Brain pericyte (primary cell): ENCODE measurements around the gene TRPM2.

Experiments
- DNase-seq: peaks from one replicate; pipeline ENCODE4 v3.0.0-alpha.2; 2012; ENCODE audit warnings: low read depth, low spot score

TRPM2 gene

DNA sequence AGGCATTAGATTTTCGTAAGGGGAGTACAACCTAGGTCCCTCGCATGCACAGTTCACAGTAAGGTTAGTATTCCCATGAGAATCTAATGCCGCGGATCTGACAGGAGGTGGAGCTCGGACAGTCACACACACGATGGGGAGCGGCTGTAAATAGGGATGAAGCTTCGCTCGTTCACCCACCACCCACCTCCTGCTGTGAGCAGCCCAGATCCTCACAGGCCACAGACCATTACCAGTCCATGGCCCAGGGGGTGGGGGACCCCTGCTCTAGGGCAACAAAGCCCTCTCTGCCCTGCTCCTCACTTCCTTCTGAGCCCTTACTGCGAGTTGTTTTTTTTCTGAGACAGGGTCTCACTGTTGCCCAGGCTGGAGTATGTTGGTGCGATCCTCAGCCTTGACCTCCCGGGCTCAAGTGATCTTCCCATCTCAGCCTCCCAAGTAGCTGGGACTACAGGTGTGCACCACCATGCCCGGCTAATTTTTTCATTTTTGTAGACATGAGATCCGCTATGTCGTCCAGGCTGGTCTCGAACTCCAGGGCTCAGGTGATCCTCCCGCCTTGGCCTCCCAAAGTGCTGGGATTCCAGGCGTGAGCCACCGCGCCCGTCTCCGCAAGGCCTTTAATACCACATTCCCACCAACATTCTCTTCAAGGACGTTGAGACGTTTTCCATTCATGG lies 21.3 kb downstream of the TRPM2 start:
- no peak for DNase-seq

DNA sequence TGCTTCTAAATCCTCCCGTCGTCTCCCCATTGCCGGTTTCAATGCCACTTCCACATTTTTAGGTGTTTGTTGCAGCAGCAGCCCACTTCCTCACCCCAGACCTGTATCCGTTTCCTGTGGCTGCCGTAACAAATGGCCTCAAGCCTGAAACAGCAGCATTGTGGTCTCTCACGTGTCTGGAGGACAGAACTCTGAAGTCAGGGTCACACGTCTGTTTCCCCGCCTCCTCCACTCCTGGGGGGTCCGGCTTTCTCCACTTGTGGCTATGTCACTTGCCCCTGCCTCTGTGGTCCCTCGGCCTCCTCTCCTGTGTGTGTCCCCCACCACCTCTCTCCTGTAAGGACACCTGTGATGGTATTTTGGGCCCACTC lies 21.8 kb downstream of the TRPM2 start:
- DNase-seq = no peak

DNA sequence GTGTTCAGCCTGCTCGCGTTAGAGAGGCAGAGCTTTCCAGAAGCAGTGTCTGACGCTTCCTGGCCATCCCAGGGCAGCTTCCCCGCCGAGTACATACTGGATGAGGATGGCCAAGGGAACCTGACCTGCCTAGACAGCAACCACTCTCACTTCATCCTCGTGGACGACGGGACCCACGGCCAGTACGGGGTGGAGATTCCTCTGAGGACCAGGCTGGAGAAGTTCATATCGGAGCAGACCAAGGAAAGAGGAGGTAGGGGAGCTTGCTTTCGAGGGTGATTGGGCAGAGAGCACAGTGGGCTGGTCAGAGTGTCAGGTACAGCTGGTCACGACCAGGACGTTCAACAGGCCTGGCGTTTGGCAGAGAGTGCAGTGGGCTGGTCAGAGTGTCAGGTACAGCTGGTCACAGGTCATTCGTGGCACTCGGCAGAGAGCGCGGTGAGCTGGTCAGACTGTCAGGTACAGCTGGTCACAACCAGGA lies 22.4 kb downstream of the TRPM2 start:
- DNase-seq = no peak

DNA sequence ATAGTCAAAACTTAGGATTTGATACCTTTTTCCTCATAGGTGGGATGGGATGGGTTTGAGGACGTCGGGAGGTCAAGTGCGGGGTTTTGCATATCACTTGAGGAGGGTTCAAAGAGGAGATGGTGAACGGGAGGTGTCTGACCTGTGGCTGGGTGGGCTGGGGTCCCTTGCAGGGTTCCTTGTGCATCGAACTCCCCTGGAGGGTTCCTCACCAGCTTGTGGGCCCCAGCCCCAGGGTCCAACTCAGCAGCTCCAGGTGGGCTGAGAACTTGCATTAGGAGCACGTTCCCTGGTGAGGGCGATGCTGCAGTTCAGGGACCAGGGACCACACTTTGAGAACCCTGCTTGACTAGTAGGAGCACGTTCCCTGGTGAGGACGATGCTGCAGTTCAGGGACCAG lies 23.2 kb downstream of the TRPM2 start:
- no peak for DNase-seq

DNA sequence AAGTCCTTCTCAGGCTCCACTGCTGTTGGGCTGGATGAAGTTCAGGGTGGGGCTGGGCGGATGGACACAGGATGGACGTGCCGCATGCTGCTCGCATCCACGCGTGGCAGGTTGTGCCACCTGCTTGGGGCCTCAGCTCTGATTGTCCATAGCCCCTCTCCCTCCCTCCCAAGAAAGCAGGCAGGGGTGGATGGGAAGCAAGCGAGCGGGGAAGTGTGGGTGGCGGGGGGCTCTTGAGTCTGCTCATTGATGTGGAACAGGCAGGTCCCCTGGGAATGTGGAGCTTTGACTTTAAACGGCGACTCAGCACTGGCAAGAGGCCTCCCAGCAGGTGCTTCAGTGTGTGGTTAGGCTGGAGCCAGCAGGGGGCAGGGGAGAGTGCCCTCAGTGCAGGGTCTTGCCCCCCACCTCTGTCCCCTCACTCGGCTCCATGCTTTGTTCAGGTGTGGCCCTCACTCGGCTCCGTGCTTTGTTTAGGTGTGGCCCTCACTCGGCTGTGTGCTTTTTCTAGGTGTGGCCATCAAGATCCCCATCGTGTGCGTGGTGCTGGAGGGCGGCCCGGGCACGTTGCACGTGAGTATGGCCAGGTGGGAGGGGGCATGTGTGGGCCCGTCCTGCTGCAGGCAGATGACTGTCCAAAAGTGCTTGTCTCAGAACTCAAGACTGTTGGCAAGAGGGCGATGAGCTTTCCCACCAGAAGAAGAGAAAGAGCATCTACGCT lies 23.9 kb downstream of the TRPM2 start:
- DNase-seq = no peak

DNA sequence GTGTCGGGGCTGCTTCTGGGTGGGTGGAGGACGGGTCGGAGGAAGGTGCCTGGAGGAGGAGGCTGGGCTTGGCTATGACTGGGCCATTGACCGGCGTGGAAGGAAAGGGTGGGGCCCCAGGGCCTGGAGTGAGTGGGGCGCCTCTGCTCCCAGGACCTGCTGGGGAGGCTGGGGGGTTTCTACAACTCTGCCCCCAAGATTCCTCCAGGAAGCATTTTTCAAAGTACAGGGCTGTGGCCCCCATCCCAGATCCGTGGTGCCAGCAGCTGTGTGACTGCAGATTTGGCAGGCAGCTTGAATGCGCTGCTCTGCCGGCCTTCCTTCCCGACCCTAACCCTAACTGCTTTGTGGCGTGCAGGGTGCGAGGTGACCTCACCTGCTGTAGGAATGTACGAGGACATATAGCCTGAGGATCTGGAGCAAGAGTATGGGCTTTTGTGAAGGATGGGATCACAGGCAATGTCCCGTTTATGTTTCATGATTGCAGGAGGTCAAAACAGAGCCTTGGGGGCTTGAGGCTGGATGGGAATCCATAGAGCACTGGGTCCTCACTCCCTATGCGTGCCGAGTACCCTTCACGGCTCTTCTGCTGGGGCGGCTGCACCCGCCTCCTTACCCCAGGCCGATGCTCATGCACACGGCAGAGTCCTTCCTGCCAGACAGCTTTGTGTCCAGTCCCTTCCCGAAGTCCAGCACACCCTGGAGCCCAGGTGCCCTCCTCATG lies 24.7 kb downstream of the TRPM2 start:
- no peak for DNase-seq

DNA sequence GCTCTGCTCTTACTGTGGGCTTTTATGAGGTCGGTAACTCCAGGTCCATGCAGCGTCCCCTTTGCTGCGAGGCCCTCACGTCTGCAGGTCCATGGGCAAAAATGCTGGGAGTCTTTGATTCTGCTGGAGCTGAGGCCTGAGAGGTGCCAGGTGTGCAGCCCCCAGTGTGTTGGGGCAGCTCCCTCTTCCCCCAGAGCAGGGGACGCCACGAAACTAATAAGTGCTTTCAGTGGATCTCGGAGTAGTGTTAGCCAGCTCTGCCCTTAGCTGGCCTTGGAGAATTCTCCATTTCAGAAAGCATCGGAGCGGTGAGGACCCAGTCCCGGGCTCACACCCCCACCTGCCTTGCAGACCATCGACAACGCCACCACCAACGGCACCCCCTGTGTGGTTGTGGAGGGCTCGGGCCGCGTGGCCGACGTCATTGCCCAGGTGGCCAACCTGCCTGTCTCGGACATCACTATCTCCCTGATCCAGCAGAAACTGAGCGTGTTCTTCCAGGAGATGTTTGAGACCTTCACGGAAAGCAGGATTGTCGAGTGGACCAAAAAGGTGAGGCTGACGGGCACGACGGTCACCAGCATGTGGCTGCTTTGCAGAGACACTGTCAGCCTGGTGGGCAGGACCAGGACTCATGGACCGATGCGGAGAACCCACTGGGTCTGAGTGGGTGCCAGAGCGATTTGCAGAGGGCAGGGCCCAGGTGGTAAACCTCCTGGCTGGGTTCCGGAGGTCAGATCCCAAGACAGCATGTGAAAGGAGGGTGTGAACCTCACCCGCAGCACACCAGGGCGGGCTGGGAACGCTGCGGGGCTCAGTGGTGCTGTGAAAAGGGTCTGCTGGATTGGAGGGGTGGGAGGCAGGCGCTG lies 25.5 kb downstream of the TRPM2 start:
- no peak for DNase-seq

DNA sequence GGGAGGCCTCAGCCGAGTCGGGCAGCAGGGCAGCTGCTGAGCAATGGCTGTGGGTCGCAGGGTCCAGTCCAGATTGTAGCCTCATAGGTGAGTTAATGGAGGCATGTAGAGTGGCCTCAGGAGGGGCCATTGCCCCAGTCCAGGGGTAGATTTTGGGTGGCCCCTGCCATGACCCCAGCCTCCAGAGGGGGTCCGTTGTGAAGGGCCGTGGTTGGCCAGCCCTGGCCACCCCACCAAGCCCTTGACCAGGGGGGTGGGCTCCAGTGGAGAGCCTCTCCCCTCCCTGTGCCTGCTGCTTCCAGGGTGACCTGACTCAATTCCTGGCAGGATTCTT lies 26.1 kb downstream of the TRPM2 start:
- DNase-seq = no peak

DNA sequence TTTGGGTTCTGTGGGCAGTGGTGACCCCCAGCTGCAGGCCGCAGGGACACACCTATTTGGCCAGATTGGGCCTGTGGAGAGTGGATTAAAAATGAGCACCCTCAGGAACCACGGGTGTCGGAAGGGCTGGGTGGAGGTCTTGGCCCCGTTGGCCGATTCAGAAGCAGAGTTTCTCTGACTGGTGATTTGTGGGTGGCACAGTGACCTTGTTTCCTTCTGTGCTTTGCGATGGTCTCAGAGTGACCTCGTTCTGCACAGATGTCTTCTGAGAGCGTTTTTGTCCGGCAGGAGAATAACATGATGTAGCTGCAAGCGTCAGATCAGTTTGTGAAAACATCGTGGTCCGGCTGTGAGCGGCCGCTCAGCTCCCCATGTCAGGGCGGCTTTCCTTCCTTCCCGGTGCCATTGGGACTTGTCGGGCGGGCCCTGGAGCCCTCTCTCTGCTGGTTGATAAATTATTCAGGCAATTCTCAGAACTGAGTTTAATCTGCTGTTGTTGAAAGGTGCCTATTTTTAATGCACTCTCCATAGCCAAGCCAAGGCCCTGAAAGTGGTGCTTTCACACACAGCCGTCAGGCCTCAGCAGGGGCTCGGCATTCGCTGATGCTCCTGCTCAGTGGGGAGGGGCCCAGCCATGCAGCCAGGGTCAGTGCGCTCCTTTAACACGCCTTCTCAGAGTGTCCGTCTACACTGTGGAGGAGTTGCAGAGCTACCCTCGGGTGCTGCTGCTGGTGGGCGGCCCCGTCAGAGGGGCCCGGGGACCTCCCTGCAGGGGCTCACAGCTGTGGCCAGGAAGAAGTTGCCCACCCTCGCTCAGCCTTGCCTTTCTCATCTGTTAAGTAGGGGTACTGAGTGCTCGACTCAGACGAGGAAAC lies 26.8 kb downstream of the TRPM2 start:
- DNase-seq = no peak

DNA sequence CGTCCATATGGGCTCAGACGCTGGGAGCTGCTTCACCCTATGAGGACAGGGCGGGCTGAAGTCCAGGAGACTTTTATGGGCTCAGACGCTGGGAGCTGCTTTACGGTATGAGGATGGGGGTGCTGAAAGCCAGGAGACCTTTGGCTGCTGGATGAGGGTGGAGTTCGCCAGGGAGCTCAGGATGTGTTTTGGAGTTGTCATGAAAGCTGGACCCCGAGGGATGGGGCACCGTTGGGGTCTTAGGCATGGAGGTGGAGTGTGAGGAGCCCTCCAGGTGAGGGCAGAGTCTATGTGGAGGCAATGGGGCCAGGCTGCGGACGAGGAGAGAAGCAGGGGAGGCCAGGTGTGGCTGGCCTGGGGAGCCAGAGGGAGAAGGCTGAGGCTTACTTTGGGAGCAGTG lies 27.5 kb downstream of the TRPM2 start:
- DNase-seq = no peak

DNA sequence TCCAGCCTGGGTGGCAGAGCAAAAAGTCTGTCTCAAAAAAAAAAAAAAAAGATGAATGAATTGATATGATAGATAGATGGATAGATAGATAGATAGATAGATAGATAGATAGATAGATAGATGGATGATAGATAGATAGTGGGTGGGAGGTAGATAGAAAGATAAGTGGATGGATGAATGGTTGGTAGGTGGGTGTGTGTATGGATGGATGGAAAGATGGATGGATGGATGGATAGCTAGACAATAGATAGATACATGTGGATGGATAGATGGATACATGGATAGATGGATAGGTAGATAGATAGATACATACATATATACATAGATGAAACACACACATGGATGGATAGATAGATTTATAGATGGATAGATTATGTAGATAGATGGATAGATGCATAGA lies 28.5 kb downstream of the TRPM2 start:
- DNase-seq = no peak

DNA sequence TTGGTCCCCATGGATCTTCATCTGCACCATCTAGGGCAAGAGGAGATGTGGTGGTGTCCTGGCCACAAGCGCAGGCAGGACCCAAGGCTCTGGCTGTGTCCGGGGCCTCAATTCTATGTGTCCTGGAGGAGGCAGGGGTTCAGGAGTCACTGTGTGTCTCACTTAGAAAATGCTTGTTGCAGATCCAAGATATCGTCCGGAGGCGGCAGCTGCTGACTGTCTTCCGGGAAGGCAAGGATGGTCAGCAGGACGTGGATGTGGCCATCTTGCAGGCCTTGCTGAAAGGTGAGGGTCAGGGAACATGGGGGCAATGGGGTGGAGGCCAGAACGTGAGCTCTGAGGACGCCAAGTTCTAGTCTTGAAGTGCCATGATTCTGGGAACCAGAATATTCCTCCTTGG lies 29.1 kb downstream of the TRPM2 start:
- no peak for DNase-seq

DNA sequence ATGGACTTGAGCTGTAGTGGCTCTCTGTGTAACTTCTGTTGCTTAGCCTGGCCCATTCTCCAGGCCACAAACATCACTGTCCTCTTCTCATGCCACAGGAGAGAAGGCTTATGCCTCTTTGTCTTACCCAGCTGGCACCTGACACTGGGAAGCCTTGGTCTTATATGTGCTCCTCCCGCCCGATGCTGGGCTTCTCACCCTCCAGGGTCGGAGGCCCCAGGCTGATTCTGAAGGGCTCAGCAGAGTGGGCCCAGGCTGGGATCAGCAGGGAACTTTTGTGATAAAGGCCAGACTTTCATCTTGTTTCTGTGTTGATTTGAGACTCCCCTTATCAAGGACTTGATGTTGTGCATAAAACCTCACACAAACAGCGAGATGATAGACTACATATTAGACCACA lies 29.8 kb downstream of the TRPM2 start:
- DNase-seq = no peak

DNA sequence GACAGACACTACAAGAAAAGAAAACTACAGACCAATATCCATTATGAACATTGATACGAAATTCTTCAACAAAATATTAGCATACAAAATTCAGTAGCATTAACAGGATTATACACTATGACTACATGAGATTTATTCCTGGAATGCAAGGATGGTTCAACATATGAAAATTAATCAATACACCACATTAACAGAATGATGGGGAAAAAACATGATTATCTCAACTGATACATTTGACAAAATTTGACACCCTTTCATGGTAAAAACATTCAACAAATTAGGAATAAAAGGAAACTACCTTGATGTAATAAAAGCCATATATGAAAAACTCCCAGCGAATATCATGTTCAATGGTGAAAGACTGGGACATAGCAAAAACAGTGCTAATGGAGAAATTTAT lies 31.5 kb downstream of the TRPM2 start:
- DNase-seq = no peak

DNA sequence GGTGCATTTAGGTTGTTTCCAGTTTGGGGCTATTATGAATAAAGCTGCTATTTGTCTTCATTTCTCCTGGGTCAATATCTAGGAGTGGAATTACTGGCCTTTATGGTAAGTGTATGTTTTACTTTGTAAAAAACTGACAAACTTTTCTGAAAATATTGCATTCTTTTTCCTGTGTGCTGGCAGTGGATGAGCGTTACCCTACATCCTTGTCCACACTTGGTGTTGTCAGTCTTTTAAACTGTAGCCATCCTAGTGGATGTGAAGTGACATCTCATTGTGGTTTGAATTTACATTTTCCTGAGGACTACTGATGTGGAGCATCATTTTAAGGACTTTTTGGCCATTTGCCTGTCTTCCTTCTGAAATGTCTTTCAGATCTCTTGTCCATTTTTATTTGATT lies 35.9 kb downstream of the TRPM2 start:
- DNase-seq = no peak

DNA sequence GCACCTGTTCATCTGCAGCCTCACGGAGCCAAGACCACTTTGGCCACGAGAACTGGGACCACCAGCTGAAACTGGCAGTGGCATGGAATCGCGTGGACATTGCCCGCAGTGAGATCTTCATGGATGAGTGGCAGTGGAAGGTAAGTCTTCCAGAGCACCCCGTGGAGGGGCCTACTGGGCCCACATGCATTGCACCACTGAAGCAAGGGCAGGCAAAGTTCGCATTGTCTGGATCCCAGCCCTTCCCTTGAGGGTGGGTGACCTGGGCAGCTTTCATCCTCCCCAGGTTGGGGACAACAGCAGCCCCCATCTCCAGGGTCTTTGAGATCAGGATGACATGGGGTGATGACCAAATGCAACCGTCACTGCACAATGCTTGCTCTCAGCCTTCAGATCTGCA lies 37.5 kb downstream of the TRPM2 start:
- DNase-seq = no peak

DNA sequence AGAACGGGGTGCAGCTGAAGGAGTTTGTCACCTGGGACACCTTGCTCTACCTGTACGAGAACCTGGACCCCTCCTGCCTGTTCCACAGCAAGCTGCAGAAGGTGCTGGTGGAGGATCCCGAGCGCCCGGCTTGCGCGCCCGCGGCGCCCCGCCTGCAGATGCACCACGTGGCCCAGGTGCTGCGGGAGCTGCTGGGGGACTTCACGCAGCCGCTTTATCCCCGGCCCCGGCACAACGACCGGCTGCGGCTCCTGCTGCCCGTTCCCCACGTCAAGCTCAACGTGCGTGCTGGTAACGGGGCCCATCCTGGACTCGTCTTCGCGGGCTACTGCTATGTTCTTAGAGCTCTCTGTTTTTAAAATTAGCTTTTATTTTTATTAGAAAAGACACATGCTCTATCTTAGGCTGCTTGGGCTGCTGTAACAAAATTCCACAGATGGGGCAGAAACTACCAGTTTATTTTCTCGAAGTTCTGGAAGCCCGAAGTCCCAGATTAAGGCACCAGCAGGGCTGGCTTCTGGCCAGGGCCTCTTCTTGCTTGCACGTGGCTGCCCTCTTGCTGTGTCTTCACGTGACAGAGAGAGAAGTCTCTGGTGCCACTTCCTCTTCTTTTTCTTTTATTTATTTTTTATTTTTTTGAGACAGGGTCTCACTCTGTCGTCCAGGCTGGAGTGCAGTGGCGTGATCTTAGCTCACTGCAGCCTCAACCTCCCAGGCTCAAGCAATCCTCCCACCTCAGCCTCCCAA lies 38.1 kb downstream of the TRPM2 start:
- no peak for DNase-seq

DNA sequence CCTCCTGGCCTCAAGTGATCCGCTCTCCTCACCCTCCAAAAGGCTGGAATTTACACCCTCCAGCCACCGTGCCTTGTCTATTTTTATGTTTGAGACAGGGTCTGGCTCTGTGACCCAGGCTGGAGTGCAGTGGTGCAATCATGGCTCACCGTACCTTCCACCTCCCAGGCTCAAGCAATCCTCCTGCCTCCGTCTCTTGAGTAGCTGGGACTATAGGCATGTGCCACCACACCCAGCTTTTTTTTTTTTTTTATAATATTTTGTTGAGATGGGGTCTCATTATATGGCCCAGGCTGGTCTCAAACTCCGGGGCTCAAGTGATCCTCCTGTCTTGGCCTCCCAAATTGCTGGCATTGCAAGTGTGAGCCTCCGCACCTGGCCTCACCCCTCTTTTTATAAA lies 38.8 kb downstream of the TRPM2 start:
- no peak for DNase-seq

DNA sequence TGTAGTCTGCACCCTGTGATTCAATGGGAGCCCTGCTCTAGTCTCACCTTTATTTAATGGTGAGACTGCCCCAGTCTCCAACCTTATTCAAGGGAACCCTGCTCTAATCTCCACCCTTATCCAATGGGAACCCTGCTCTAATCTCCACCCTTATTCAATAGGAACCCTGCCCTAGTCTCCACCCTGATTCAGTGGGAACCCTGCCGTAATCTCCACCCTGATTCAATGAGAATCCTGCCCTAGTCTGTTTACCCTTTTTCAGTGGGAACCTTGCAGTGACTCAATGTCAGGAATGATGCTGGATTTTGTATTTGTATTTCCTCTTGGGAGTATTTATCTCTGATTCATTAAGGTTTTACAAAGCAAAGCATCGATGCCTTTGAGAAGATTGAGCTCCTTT lies 39.5 kb downstream of the TRPM2 start:
- no peak for DNase-seq

DNA sequence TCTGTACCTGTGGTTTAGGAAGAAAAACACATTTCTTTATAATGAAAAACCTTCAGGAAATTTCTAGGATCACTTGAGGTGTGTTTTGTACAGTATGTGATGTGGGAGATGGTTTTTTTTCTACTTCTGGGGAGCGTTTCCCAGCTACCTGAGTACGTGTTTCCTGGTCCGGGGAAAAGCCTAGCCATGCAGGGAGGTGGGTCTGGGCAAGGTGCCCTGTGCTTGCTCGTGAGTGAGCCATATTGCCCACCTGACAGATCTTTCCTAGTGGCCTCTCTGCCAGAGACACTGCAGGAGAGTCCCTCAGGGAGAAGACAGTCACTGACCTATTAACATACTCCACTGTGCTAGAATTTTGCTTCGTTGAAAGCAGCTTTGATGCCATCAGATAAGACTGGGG lies 41.3 kb downstream of the TRPM2 start:
- no peak for DNase-seq
